HG02973 (cell line): ENCODE results near the gene ZNF521.

Experiments
- ATAC-seq: cut with Tn5 transposase; IDR thresholded peaks from one replicate; pipeline ENCODE4 v1.9.1; 2021; ENCODE audit warnings: moderate library complexity; ENCODE audit not compliant: unreplicated experiment

The ZNF521 gene

GRCh38 chr18:25351777-25352628 lies at the start of gene ZNF521:
TSS of gene ZNF521 (minus strand) at chr18:25352166. CDS start at chr18:25350946, 1,220 bp downstream.
- ATAC-seq: peak; percentile 71

- ATAC-seq: no peak
Measured at GRCh38 chr18:25399554-25399953, 47.6 kb upstream of the ZNF521 start.

GRCh38 chr18:25392192-25392591 lies 40.2 kb upstream of the ZNF521 start:
- ATAC-seq: no peak

GRCh38 chr18:25373432-25374179 lies 21.6 kb upstream of the ZNF521 start:
- ATAC-seq: no peak

- ATAC-seq: no peak
Measured at GRCh38 chr18:25370391-25370790, 18.4 kb upstream of the ZNF521 start.

GRCh38 chr18:25365242-25365641 lies 13.3 kb upstream of the ZNF521 start:
- no peak for ATAC-seq

- ATAC-seq: no peak
Measured at GRCh38 chr18:25364732-25365131, 12.8 kb upstream of the ZNF521 start.

- no peak for ATAC-seq
Measured at GRCh38 chr18:25360301-25360899, 8.4 kb upstream of the ZNF521 start.

GRCh38 chr18:25353080-25353479 lies 1.1 kb upstream of the ZNF521 start:
- no peak for ATAC-seq

- ATAC-seq: no peak
Measured at GRCh38 chr18:25352629-25353005, 651 bp upstream of the ZNF521 start.

- no peak for ATAC-seq
Measured at GRCh38 chr18:25351280-25351775, 638 bp downstream of the ZNF521 start.

GRCh38 chr18:25350489-25351251 lies 1.3 kb downstream of the ZNF521 start:
- no peak for ATAC-seq

GRCh38 chr18:25349926-25350487 lies 2.0 kb downstream of the ZNF521 start:
- no peak for ATAC-seq

GRCh38 chr18:25349131-25349925 lies 2.6 kb downstream of the ZNF521 start:
- no peak for ATAC-seq

- no peak for ATAC-seq
Measured at GRCh38 chr18:25348386-25349130, 3.4 kb downstream of the ZNF521 start.

GRCh38 chr18:25346561-25346960 lies 5.4 kb downstream of the ZNF521 start:
- ATAC-seq: no peak

GRCh38 chr18:25345081-25345866 lies 6.7 kb downstream of the ZNF521 start:
- ATAC-seq: no peak

- ATAC-seq: no peak
Measured at GRCh38 chr18:25341831-25342230, 10.1 kb downstream of the ZNF521 start.
